ENCODE data around the gene SLC9B2. TPM values are rescaled to one million over a fixed set of nuclear protein-coding genes. Genes with fewer than 3 reads are reported as not detected.

Gene SLC9B2
- total RNA-seq, 1 experiment from 2014 or later = 4.6 TPM

DNA sequence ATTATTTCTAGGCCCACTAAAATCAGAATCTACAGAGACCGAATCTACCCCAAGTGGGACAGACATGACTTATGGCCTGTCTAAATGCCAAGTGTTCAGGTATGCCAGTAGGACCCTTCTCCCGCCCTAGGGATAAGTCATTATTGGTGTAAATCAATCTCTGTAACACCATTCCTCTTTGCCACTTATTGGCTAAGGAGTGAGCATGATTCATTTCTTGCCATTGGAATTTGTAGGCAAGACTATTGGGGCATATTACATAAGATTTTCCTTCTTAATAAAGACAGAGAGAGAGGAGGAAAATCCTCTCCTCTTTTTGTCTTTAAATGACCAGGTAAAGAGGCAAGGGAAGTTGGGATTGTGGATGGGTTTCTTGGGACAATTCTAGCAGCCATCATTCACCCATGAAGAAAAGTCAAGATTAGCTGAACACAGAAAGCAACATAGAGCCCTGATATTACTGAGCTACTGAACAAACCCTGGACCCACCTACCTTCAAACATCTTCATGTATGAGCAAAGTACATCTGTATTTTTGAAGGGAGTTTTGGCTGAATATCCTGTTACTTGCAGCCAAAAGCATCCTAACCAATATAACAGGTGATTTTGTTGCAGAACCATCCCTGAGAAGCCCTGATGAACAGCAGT lies 2.6 kb downstream of the SLC9B2 start (continued):
- TF ChIP-seq AR (CRISPR knock-in tag; IDR thresholded peaks at IDR 0.05) (no peak), NFE2L1 (CRISPR knock-in tag; IDR thresholded peaks at IDR 0.05) (no peak), MLX (CRISPR knock-in tag; IDR thresholded peaks at IDR 0.05) (no peak), FOXK1 (CRISPR knock-in tag; IDR thresholded peaks at IDR 0.05) (no peak), ZNF219 (CRISPR knock-in tag; IDR thresholded peaks at IDR 0.05; ENCODE audit: borderline replicate concordance) (no peak), HMGXB4 (CRISPR knock-in tag; IDR thresholded peaks at IDR 0.05) (no peak), GRHL2 (CRISPR knock-in tag; IDR thresholded peaks at IDR 0.05; ENCODE audit: insufficient replicate concordance, severe bottlenecking) (no peak), NR3C1 (CRISPR knock-in tag; conservative IDR thresholded peaks at IDR 0.05; ENCODE audit: low read depth) (no peak), ZNF416 (CRISPR knock-in tag; IDR thresholded peaks at IDR 0.05) (no peak), CBFB (CRISPR knock-in tag; IDR thresholded peaks at IDR 0.05; ENCODE audit: low read depth) (no peak), ZNF281 (CRISPR knock-in tag; IDR thresholded peaks at IDR 0.05) (no peak)
- TF ChIP-seq, protein P1, sequence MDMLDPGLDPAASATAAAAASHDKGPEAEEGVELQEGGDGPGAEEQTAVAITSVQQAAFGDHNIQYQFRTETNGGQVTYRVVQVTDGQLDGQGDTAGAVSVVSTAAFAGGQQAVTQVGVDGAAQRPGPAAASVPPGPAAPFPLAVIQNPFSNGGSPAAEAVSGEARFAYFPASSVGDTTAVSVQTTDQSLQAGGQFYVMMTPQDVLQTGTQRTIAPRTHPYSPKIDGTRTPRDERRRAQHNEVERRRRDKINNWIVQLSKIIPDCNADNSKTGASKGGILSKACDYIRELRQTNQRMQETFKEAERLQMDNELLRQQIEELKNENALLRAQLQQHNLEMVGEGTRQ (CRISPR knock-in tag; IDR thresholded peaks at IDR 0.05) = no peak
- TF ChIP-seq, protein P2, sequence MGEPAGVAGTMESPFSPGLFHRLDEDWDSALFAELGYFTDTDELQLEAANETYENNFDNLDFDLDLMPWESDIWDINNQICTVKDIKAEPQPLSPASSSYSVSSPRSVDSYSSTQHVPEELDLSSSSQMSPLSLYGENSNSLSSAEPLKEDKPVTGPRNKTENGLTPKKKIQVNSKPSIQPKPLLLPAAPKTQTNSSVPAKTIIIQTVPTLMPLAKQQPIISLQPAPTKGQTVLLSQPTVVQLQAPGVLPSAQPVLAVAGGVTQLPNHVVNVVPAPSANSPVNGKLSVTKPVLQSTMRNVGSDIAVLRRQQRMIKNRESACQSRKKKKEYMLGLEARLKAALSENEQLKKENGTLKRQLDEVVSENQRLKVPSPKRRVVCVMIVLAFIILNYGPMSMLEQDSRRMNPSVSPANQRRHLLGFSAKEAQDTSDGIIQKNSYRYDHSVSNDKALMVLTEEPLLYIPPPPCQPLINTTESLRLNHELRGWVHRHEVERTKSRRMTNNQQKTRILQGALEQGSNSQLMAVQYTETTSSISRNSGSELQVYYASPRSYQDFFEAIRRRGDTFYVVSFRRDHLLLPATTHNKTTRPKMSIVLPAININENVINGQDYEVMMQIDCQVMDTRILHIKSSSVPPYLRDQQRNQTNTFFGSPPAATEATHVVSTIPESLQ (CRISPR knock-in tag; IDR thresholded peaks at IDR 0.05) = no peak

DNA sequence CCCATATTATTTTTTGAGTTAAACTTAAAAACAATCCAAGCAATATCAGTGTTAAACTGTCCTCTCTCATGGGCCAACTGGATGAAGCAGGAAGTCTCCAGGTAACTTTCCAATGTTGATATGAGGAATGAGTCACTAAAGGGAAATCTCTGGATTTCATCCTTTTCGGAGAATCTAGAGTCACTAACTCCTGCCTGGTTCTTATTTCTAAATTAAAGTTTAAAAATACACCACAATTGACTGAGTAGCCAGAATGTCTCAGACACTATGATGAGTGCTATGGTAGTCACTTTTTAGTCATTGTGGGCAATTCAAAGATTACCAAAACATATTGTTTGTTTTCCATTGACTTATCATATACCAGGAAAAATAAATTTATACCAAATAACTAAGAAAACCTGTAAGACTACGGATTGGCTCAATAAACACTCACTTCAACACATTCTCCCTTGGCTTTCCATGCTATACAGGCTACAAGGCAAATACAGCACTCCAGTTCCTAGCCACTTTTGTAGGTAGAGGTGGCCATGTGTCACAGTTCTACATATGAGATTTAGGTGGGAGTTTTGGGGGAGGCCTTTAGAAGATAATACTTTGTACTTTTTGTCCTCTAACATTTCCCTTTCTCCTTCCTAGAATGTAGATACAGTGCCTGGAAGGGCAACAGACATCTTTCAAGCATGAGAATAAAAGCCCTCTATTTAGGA lies 8.6 kb downstream of the SLC9B2 start:
- Mint-ChIP-seq H3K4me3 (no peak overlapping the region), H3K27ac (no peak overlapping the region), H3K27me3 (ENCODE audit: low read depth) (no peaks in the 10 kb centered on the region; the same call in 1 of the 2 replicates), H3K9me3 (no peaks in the 10 kb centered on the region), H3K4me1 (peaks cover 11% of the 10 kb centered on the region), H3K36me3 (no peaks in the 10 kb centered on the region)
- POLR2A ChIA-PET = no interaction called here
- ATAC-seq (no peak), DNase-seq (ENCODE audit: low spot score) (no peak)
- CTCF ChIA-PET = no interaction called here
- TF ChIP-seq ZNF121 (CRISPR knock-in tag; IDR thresholded peaks at IDR 0.05) (no peak), ZNF138 (CRISPR knock-in tag; conservative IDR thresholded peaks at IDR 0.05) (no peak)
- TF ChIP-seq, protein P1 (CRISPR knock-in tag; IDR thresholded peaks at IDR 0.05) = no peak
- TF ChIP-seq, protein P3, sequence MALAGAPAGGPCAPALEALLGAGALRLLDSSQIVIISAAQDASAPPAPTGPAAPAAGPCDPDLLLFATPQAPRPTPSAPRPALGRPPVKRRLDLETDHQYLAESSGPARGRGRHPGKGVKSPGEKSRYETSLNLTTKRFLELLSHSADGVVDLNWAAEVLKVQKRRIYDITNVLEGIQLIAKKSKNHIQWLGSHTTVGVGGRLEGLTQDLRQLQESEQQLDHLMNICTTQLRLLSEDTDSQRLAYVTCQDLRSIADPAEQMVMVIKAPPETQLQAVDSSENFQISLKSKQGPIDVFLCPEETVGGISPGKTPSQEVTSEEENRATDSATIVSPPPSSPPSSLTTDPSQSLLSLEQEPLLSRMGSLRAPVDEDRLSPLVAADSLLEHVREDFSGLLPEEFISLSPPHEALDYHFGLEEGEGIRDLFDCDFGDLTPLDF (CRISPR knock-in tag; IDR thresholded peaks at IDR 0.05) = no peak
- TF ChIP-seq, protein P4, sequence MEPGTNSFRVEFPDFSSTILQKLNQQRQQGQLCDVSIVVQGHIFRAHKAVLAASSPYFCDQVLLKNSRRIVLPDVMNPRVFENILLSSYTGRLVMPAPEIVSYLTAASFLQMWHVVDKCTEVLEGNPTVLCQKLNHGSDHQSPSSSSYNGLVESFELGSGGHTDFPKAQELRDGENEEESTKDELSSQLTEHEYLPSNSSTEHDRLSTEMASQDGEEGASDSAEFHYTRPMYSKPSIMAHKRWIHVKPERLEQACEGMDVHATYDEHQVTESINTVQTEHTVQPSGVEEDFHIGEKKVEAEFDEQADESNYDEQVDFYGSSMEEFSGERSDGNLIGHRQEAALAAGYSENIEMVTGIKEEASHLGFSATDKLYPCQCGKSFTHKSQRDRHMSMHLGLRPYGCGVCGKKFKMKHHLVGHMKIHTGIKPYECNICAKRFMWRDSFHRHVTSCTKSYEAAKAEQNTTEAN (CRISPR knock-in tag; IDR thresholded peaks at IDR 0.05) = no peak

All from WTC11 (cell line).